ENCODE data around the gene MST1. TPM values are rescaled to one million over a fixed set of nuclear protein-coding genes. Genes with fewer than 3 reads are reported as not detected.

MST1 gene
- total RNA-seq, 4 donors from 2014 or later: 1.7 to 4.7 (median 3.8) TPM

GRCh38 chr3:49668861-49669260, 20.4 kb downstream of the MST1 start:
- Histone ChIP-seq H3K36me3 (no peaks in the 10 kb centered on the region), H3K4me3 (no peak overlapping the region), H3K4me1 (peaks cover 6 to 9% (median 7%) of the 10 kb centered on the region in 4 donors), H3K9me3 (no peaks in the 10 kb centered on the region), H3K27me3 (peaks cover 0 to 47% (median 2%) of the 10 kb centered on the region in 4 donors), H3K27ac (replicated peaks in 1 of 4) (no peak overlapping the region)
- intact Hi-C loops (cut with DNase I): no loop called here
- TF ChIP-seq POLR2A (IDR thresholded peaks at IDR 0.05; ENCODE audit: low read depth) (no peak), POLR2AphosphoS5 (IDR thresholded peaks at IDR 0.05) (no peak)
- no peak for DNase-seq (ENCODE audit: extremely low spot score)
- WGBS: 66% methylated on average over 2 of the region's 5 CpGs

GRCh38 chr3:49668414-49668797, 20.9 kb downstream of the MST1 start:
- no peak for DNase-seq (ENCODE audit: extremely low spot score)
- intact Hi-C loops (cut with DNase I): no loop called here
- no peaks in the 10 kb centered on the region for H3K9me3 ChIP-seq
- no peaks in the 10 kb centered on the region for H3K36me3 ChIP-seq
- no peak overlapping the region for H3K4me3 ChIP-seq
- TF ChIP-seq POLR2A (IDR thresholded peaks at IDR 0.05; ENCODE audit: low read depth) (no peak), CTCF (IDR thresholded peaks at IDR 0.05) (no peak), EP300 (IDR thresholded peaks at IDR 0.05) (no peak)
- peaks cover 0 to 51% (median 2%) of the 10 kb centered on the region in 4 donors for H3K27me3 ChIP-seq
- H3K27ac ChIP-seq (replicated peaks in 1 of 4): no peak overlapping the region
- H3K4me1 ChIP-seq: peaks cover 4 to 5% (median 5%) of the 10 kb centered on the region in 4 donors
- 21% methylated on average over 3 of the region's 5 CpGs for WGBS

- Histone ChIP-seq H3K4me1 (no peaks in the 10 kb centered on the region), H3K27me3 (peaks cover 0 to 57% (median 2%) of the 10 kb centered on the region in 4 donors), H3K36me3 (no peaks in the 10 kb centered on the region), H3K9me3 (no peaks in the 10 kb centered on the region), H3K27ac (replicated peaks in 1 of 4) (no peak overlapping the region), H3K4me3 (no peak overlapping the region)
- TF ChIP-seq CTCF (IDR thresholded peaks at IDR 0.05) (no peak), POLR2A (IDR thresholded peaks at IDR 0.05; ENCODE audit: low read depth) (no peak), EP300 (IDR thresholded peaks at IDR 0.05) (no peak), POLR2AphosphoS5 (IDR thresholded peaks at IDR 0.05) (no peak)
- 78% methylated on average over 25 of the region's 25 CpGs for WGBS
- no peak for DNase-seq (ENCODE audit: extremely low spot score)
- intact Hi-C loops (cut with DNase I): no loop called here
These were observed 21.4 kb downstream of the MST1 start for GRCh38 chr3:49667701-49668413.

- Histone ChIP-seq H3K27ac (replicated peaks in 1 of 4) (no peak overlapping the region), H3K9me3 (no peaks in the 10 kb centered on the region), H3K4me3 (no peak overlapping the region), H3K4me1 (no peaks in the 10 kb centered on the region), H3K36me3 (no peaks in the 10 kb centered on the region), H3K27me3 (peaks cover 0 to 70% (median 2%) of the 10 kb centered on the region in 4 donors)
- DNase-seq (ENCODE audit: extremely low spot score): no peak
- intact Hi-C loops (cut with DNase I): no loop called here
- TF ChIP-seq POLR2A (IDR thresholded peaks at IDR 0.05; ENCODE audit: low read depth) (no peak), EP300 (IDR thresholded peaks at IDR 0.05) (no peak), CTCF (IDR thresholded peaks at IDR 0.05) (no peak), POLR2AphosphoS5 (IDR thresholded peaks at IDR 0.05) (no peak)
- WGBS: 24% methylated on average over 7 of the region's 8 CpGs
These were observed 22.7 kb downstream of the MST1 start for GRCh38 chr3:49666592-49666991.

- TF ChIP-seq POLR2A (IDR thresholded peaks at IDR 0.05; ENCODE audit: low read depth): no peak
These were observed 23.3 kb downstream of the MST1 start for GRCh38 chr3:49665822-49666519.

More at GRCh38 chr3:49665822-49666519, 23.3 kb downstream of the MST1 start:
- Histone ChIP-seq H3K36me3 (no peaks in the 10 kb centered on the region), H3K27ac (replicated peaks in 1 of 4) (no peak overlapping the region), H3K4me1 (no peaks in the 10 kb centered on the region), H3K9me3 (no peaks in the 10 kb centered on the region), H3K4me3 (no peak overlapping the region), H3K27me3 (peaks cover 0 to 72% (median 2%) of the 10 kb centered on the region in 4 donors)
- intact Hi-C loops (cut with DNase I): no loop called here
- WGBS: 90% methylated on average over 4 of the region's 6 CpGs
- no peak for DNase-seq (ENCODE audit: extremely low spot score)

All from esophagus muscularis mucosa (tissue), 4 donors.